K562 (cell line): ENCODE data around the gene CRPPA.

Experiments used
- ATF7 ChIP-seq: fragments of 450-650 bp; IDR thresholded peaks from 2 replicates; pipeline ENCODE4 v1.7.1; 2014; ENCODE audit warnings: mild to moderate bottlenecking, moderate library complexity
- BMI1 ChIP-seq: fragments of 150-350 bp; IDR thresholded peaks from 2 replicates; pipeline ENCODE4 v1.6.1; 2014; ENCODE audit warnings: low read length
- GABPB2 ChIP-seq: fragments of 250-450 bp; sonication (Bioruptor Pico); conservative IDR thresholded peaks from 2 replicates; pipeline ENCODE4 v1.5.1; 2021; ENCODE audit warnings: mild to moderate bottlenecking
- HDAC1 ChIP-seq, 2 experiments: fragments of 450-650 bp; IDR thresholded peaks; 2 replicates each; pipeline ENCODE4 v1.6.1; 2016 to 2017; ENCODE audit warnings: inconsistent platforms in 1 of 2, mild to moderate bottlenecking in 1 of 2, moderate library complexity in 1 of 2
- MIER1 ChIP-seq: fragments of 450-650 bp; IDR thresholded peaks from 2 replicates; pipeline ENCODE4 v1.6.1; 2016; ENCODE audit warnings: antibody characterized with exemption, mild to moderate bottlenecking, low read depth
- MTA1 ChIP-seq: fragments of 450-650 bp; IDR thresholded peaks from 2 replicates; pipeline ENCODE4 v1.6.1; 2017; ENCODE audit warnings: borderline replicate concordance
- POLR2A ChIP-seq: fragments of 450-650 bp; conservative IDR thresholded peaks from 2 replicates; pipeline ENCODE4 v1.6.1; 2016
- SMARCE1 ChIP-seq: fragments of 450-650 bp; IDR thresholded peaks from 2 replicates; pipeline ENCODE4 v1.7.1; 2016; ENCODE audit warnings: mild to moderate bottlenecking
- USF2 ChIP-seq: sonication (generic); formaldehyde crosslinking; IDR thresholded peaks from 2 replicates; pipeline ENCODE4 v1.5.0; 2020; ENCODE audit warnings: missing genetic modification reagents
- ZNF140 ChIP-seq: fragments of 250-450 bp; sonication (Bioruptor Pico); IDR thresholded peaks from 2 replicates; pipeline ENCODE4 v1.8.0; 2021; ENCODE audit warnings: moderate library complexity, mild to moderate bottlenecking, inconsistent platforms
- ZNF512 ChIP-seq: IDR thresholded peaks from 2 replicates; pipeline ENCODE4 v1.6.1; 2016; ENCODE audit warnings: missing genetic modification characterization, missing compliant biosample characterization
- TF ChIP-seq, protein P1 (sequence below), 3 experiments: IDR thresholded peaks in 2 of 3; conservative IDR thresholded peaks in 1 of 3; 2 replicates each; pipeline ENCODE4 v1.5.1; 2011 to 2012; ENCODE audit warnings: low read length in 3 of 3, mild to moderate bottlenecking in 3 of 3, control low read depth in 2 of 3, improper control_type of control experiment in 1 of 3, inconsistent platforms in 1 of 3, low read depth in 1 of 3, mixed read lengths in 1 of 3, moderate library complexity in 1 of 3; ENCODE audit not compliant: insufficient read depth in 2 of 3
- TF ChIP-seq, protein P2 (sequence below): IDR thresholded peaks from 3 replicates; pipeline ENCODE4 v1.6.1; 2011; ENCODE audit warnings: borderline replicate concordance, mild to moderate bottlenecking, moderate library complexity; ENCODE audit not compliant: insufficient read length; ENCODE audit errors: extremely low read depth
- TF ChIP-seq, protein P3 (sequence below): fragments of 150-350 bp; conservative IDR thresholded peaks from 2 replicates; pipeline ENCODE4 v1.6.1; 2014; ENCODE audit warnings: low read length

- TF ChIP-seq, protein P1, sequence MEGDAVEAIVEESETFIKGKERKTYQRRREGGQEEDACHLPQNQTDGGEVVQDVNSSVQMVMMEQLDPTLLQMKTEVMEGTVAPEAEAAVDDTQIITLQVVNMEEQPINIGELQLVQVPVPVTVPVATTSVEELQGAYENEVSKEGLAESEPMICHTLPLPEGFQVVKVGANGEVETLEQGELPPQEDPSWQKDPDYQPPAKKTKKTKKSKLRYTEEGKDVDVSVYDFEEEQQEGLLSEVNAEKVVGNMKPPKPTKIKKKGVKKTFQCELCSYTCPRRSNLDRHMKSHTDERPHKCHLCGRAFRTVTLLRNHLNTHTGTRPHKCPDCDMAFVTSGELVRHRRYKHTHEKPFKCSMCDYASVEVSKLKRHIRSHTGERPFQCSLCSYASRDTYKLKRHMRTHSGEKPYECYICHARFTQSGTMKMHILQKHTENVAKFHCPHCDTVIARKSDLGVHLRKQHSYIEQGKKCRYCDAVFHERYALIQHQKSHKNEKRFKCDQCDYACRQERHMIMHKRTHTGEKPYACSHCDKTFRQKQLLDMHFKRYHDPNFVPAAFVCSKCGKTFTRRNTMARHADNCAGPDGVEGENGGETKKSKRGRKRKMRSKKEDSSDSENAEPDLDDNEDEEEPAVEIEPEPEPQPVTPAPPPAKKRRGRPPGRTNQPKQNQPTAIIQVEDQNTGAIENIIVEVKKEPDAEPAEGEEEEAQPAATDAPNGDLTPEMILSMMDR (IDR thresholded peaks at IDR 0.05 in 2 of 3, conservative IDR thresholded peaks at IDR 0.05 in 1 of 3; ENCODE audit: insufficient read depth in 2 of 3, low read depth in 1 of 3, low read length in 3 of 3) = no peak
- TF ChIP-seq MIER1 = no peak
- TF ChIP-seq POLR2A = no peak
- TF ChIP-seq ATF7 = peak; percentile 52; the same call in 1 of the 2 replicates
- TF ChIP-seq SMARCE1 = peak; percentile 96
- TF ChIP-seq BMI1 = no peak
- no peak for TF ChIP-seq ZNF140 (CRISPR knock-in tag)
- TF ChIP-seq USF2 (CRISPR knock-in tag) = no peak
- TF ChIP-seq GABPB2 (CRISPR knock-in tag) = no peak
- TF ChIP-seq, protein P2, sequence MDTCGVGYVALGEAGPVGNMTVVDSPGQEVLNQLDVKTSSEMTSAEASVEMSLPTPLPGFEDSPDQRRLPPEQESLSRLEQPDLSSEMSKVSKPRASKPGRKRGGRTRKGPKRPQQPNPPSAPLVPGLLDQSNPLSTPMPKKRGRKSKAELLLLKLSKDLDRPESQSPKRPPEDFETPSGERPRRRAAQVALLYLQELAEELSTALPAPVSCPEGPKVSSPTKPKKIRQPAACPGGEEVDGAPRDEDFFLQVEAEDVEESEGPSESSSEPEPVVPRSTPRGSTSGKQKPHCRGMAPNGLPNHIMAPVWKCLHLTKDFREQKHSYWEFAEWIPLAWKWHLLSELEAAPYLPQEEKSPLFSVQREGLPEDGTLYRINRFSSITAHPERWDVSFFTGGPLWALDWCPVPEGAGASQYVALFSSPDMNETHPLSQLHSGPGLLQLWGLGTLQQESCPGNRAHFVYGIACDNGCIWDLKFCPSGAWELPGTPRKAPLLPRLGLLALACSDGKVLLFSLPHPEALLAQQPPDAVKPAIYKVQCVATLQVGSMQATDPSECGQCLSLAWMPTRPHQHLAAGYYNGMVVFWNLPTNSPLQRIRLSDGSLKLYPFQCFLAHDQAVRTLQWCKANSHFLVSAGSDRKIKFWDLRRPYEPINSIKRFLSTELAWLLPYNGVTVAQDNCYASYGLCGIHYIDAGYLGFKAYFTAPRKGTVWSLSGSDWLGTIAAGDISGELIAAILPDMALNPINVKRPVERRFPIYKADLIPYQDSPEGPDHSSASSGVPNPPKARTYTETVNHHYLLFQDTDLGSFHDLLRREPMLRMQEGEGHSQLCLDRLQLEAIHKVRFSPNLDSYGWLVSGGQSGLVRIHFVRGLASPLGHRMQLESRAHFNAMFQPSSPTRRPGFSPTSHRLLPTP = no peak
- peak in 1 of 2 experiments; percentile 81; a peak in 1 of 4 replicates for TF ChIP-seq HDAC1 (IDR thresholded peaks at IDR 0.05)
- TF ChIP-seq MTA1 = peak; percentile 63; the same call in 1 of the 2 replicates
- no peak for TF ChIP-seq ZNF512 (tag)
- TF ChIP-seq, protein P3, sequence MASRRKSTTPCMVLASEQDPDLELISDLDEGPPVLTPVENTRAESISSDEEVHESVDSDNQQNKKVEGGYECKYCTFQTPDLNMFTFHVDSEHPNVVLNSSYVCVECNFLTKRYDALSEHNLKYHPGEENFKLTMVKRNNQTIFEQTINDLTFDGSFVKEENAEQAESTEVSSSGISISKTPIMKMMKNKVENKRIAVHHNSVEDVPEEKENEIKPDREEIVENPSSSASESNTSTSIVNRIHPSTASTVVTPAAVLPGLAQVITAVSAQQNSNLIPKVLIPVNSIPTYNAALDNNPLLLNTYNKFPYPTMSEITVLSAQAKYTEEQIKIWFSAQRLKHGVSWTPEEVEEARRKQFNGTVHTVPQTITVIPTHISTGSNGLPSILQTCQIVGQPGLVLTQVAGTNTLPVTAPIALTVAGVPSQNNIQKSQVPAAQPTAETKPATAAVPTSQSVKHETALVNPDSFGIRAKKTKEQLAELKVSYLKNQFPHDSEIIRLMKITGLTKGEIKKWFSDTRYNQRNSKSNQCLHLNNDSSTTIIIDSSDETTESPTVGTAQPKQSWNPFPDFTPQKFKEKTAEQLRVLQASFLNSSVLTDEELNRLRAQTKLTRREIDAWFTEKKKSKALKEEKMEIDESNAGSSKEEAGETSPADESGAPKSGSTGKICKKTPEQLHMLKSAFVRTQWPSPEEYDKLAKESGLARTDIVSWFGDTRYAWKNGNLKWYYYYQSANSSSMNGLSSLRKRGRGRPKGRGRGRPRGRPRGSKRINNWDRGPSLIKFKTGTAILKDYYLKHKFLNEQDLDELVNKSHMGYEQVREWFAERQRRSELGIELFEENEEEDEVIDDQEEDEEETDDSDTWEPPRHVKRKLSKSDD = no peak
Measured at GRCh38 chr7:16416289-16417282, 4.8 kb downstream of the CRPPA start.
